Keratinocyte (primary cell): ENCODE results near the gene ANO9. TPM values are rescaled to one million over a fixed set of nuclear protein-coding genes. Genes with fewer than 3 reads are reported as not detected.

Experiments
- DNase-seq: peaks from one replicate; pipeline ENCODE4 v3.0.0-alpha.2; 2011; ENCODE audit warnings: low read depth, missing footprints, low spot score
- FAIRE-seq: peaks from 2 replicates; lab custom pipeline; 2011; peaks lifted over from hg19 to GRCh38; lab: Jason Lieb, UNC
- H2AFZ ChIP-seq: 2 replicates; pipeline ENCODE4 v1.6.0; 2012; ENCODE audit warnings: low read length, control low read depth, inconsistent platforms; ENCODE audit not compliant: control insufficient read depth
- H3K27ac ChIP-seq: 2 replicates; pipeline ENCODE4 v1.5.1; 2011; ENCODE audit warnings: low read length; ENCODE audit not compliant: control insufficient read depth, insufficient read depth
- H3K27me3 ChIP-seq: 3 replicates; pipeline ENCODE4 v1.6.0; 2011; ENCODE audit warnings: low read length; ENCODE audit not compliant: control insufficient read depth, insufficient read depth; ENCODE audit errors: extremely low read depth
- H3K36me3 ChIP-seq, 2 experiments: 2 replicates in 1 of 2; 3 replicates in 1 of 2; pipeline ENCODE4 v1.5.1; 2011; ENCODE audit warnings: low read length in 2 of 2, mild to moderate bottlenecking in 1 of 2; ENCODE audit not compliant: control insufficient read depth in 2 of 2, insufficient read depth in 2 of 2; ENCODE audit errors: extremely low read depth in 1 of 2
- H3K4me1 ChIP-seq: 3 replicates; pipeline ENCODE4 v1.5.1; 2011; ENCODE audit warnings: low read length; ENCODE audit not compliant: control insufficient read depth, insufficient read depth; ENCODE audit errors: extremely low read depth
- H3K4me2 ChIP-seq: 3 replicates; pipeline ENCODE4 v1.6.0; 2011; ENCODE audit warnings: low read depth, low read length; ENCODE audit not compliant: control insufficient read depth, insufficient read depth; ENCODE audit errors: extremely low read depth
- H3K4me3 ChIP-seq, 3 experiments: fragments of 200-600 bp in 1 of 3; sonication (generic) in 1 of 3; 2 replicates in 2 of 3; 3 replicates in 1 of 3; pipeline ENCODE4 v1.5.1; 2011 to 2016; ENCODE audit warnings: low read length in 3 of 3, mild to moderate bottlenecking in 3 of 3, control low read depth in 2 of 3, inconsistent platforms in 1 of 3, low read depth in 1 of 3, mixed read lengths in 1 of 3, mixed run types in 1 of 3, moderate library complexity in 1 of 3; ENCODE audit not compliant: control insufficient read depth in 2 of 3, insufficient read depth in 2 of 3; ENCODE audit errors: extremely low read depth in 1 of 3
- H3K79me2 ChIP-seq: 2 replicates; pipeline ENCODE4 v1.6.0; 2012; ENCODE audit warnings: low read length; ENCODE audit not compliant: control insufficient read depth, insufficient read depth
- H3K9ac ChIP-seq: 3 replicates; pipeline ENCODE4 v1.6.0; 2011; ENCODE audit warnings: low read length; ENCODE audit not compliant: control insufficient read depth, insufficient read depth; ENCODE audit errors: extremely low read depth
- H3K9me1 ChIP-seq: 3 replicates; pipeline ENCODE4 v1.6.0; 2011; ENCODE audit warnings: low read length; ENCODE audit not compliant: control insufficient read depth, insufficient read depth; ENCODE audit errors: extremely low read depth
- H3K9me3 ChIP-seq: 2 replicates; pipeline ENCODE4 v1.5.1; 2012; ENCODE audit warnings: low read depth, low read length; ENCODE audit not compliant: control insufficient read depth
- H4K20me1 ChIP-seq: 3 replicates; pipeline ENCODE4 v1.6.0; 2011; ENCODE audit warnings: low read length; ENCODE audit not compliant: control insufficient read depth, insufficient read depth; ENCODE audit errors: extremely low read depth
- CTCF ChIP-seq, 3 experiments: IDR thresholded peaks in 1 of 3; conservative IDR thresholded peaks in 1 of 3; optimal IDR thresholded peaks in 1 of 3; 2 replicates in 2 of 3; 3 replicates in 1 of 3; pipeline versions ENCODE3 to v1.5.1; 2011; ENCODE audit warnings: low read length in 3 of 3, mild to moderate bottlenecking in 3 of 3, moderate library complexity in 2 of 3, control low read depth in 1 of 3, inconsistent platforms in 1 of 3; ENCODE audit not compliant: insufficient read depth in 2 of 3; ENCODE audit errors: extremely low read depth in 1 of 3
- EZH2 ChIP-seq: IDR thresholded peaks from one replicate; pipeline ENCODE4 v1.6.1; 2012; ENCODE audit warnings: inconsistent platforms, mild to moderate bottlenecking, low read length, moderate library complexity
- dilution Hi-C: fragments of 300-500 bp; cut with MboI; formaldehyde crosslinking; loops from one replicate; pipeline ENCODE4 v1.7.0; 2020; ENCODE audit warnings: low sequenced_read_pairs; ENCODE audit not compliant: extremely low pct_ligation_motif_present
- polyA plus RNA-seq, 5 experiments: library from polyadenylated mRNA; depleted of rRNA in 3 of 5; stranded (reverse) in 3 of 5; stranded (forward) in 1 of 5; unstranded in 1 of 5; fragments of >200 nt; gene quantifications; 1 replicate in 1 of 5; 2 replicates in 3 of 5; 3 replicates in 1 of 5; pipeline versions ENCODE4 v1.2.1 to v1.2.3, GENCODE V29; 2011 to 2012; ENCODE audit warnings: missing spikeins in 2 of 5, low read depth in 1 of 5, low replicate concordance in 1 of 5

ANO9 gene
- polyA plus RNA-seq, 1 donor (not counting 4 experiments of a cell fraction or from before 2014, with no cell fraction given), result 16.1 TPM

GRCh38 chr11:381501-382072 lies 60.2 kb downstream of the ANO9 start:
- Histone ChIP-seq H3K36me3 (peaks cover 0 to 4% of the 10 kb centered on the region in 2 experiments), H3K4me2 (no peak overlapping the region), H3K27me3 (no peaks in the 10 kb centered on the region), H3K9me1 (no peaks in the 10 kb centered on the region), H3K9me3 (peaks cover 4% of the 10 kb centered on the region), H3K4me3 (no peak overlapping the region), H3K79me2 (no peaks in the 10 kb centered on the region), H3K27ac (no peak overlapping the region), H4K20me1 (peaks cover 4% of the 10 kb centered on the region), H3K4me1 (no peaks in the 10 kb centered on the region), H2AFZ (no peak overlapping the region), H3K9ac (no peak overlapping the region)
- FAIRE-seq, result no peak
- TF ChIP-seq CTCF (optimal IDR thresholded peaks at IDR 0.05 in 1 of 3, IDR thresholded peaks at IDR 0.05 in 1 of 3, conservative IDR thresholded peaks at IDR 0.05 in 1 of 3; ENCODE audit: extremely low read depth in 1 of 3, insufficient read depth in 2 of 3, low read length in 3 of 3) (no peak), EZH2 (no peak)
- dilution Hi-C loops, result no loop called here
- DNase-seq, result no peak

DNA sequence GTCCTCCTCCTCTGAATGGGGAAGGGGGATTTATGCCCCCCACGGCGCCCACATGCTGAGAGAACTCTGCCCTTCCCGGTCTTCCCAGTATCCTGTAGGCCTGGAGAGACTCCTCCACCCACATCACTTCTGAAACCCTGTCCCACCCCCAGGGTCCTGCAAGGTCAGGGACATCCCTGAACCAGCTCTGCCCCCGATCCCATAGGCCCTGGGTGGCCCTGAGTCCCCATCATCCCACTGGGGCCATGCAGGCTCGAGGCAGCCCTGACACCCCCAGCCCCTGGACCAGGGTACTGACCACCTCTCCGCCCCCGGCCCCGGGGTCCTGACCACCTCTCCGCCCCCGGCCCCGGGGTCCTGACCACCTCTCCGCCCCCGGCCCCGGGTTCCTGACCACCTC lies 60.8 kb downstream of the ANO9 start:
- dilution Hi-C loops, result no loop called here
- Histone ChIP-seq H3K36me3 (peaks cover 0 to 2% of the 10 kb centered on the region in 2 experiments), H2AFZ (no peak overlapping the region), H4K20me1 (peaks cover 4% of the 10 kb centered on the region), H3K4me2 (no peak overlapping the region), H3K9me1 (no peaks in the 10 kb centered on the region), H3K9me3 (no peaks in the 10 kb centered on the region), H3K27ac (no peak overlapping the region), H3K9ac (no peak overlapping the region), H3K4me1 (no peaks in the 10 kb centered on the region), H3K27me3 (no peaks in the 10 kb centered on the region), H3K79me2 (no peaks in the 10 kb centered on the region), H3K4me3 (no peak overlapping the region)
- no peak for DNase-seq
- no peak for FAIRE-seq
- no peak for TF ChIP-seq CTCF (optimal IDR thresholded peaks at IDR 0.05 in 1 of 3, IDR thresholded peaks at IDR 0.05 in 1 of 3, conservative IDR thresholded peaks at IDR 0.05 in 1 of 3; ENCODE audit: extremely low read depth in 1 of 3, insufficient read depth in 2 of 3, low read length in 3 of 3)
- no peak for TF ChIP-seq EZH2
